RCC 7860 (cell line): ENCODE measurements around the gene EEF1AKMT1.

Source experiments
- DNase-seq: peaks from one replicate; pipeline ENCODE4 v3.0.0-alpha.2; 2015; ENCODE audit warnings: low spot score
- FAIRE-seq: peaks from 2 replicates; lab custom pipeline; 2012; peaks lifted over from hg19 to GRCh38; lab: Jason Lieb, UNC

Gene EEF1AKMT1

GRCh38 chr13:20773194-20774080 is at the start of gene EEF1AKMT1:
EEF1AKMT1 (minus strand) TSS chr13:20773961; CDS start chr13:20757598, 16,363 bp downstream.
- DNase-seq (peak; percentile 81), FAIRE-seq (no peak)

- DNase-seq (no peak), FAIRE-seq (no peak)
These were observed 49.3 kb upstream of the EEF1AKMT1 start for GRCh38 chr13:20823071-20823470.

GRCh38 chr13:20822406-20822805 is 48.6 kb upstream of the EEF1AKMT1 start:
- no peak for FAIRE-seq

GRCh38 chr13:20819715-20820114 is 46.0 kb upstream of the EEF1AKMT1 start:
- FAIRE-seq, result no peak

More at GRCh38 chr13:20822406-20822805, 48.6 kb upstream of the EEF1AKMT1 start:
- no peak for DNase-seq

DNA sequence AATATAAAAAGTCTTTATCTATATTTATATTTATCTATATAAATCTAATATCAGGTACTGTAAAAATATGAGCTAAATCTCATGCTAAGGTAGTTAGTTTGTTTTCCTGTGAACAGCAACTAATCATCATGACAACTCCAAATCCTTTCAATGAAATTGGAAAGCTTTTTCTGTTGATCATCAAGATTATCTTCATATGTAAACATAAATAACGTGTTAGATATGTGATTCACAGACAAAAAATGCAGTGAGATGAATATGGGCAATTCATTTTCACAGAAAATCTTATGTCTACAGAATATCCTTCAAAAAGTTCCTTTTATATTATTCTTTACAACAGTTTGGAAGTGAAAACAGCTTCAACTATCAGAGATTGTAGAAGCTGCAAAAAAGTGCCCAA is 41.7 kb upstream of the EEF1AKMT1 start:
- DNase-seq (no peak), FAIRE-seq (no peak)

More at GRCh38 chr13:20819715-20820114, 46.0 kb upstream of the EEF1AKMT1 start:
- DNase-seq, result no peak

DNA sequence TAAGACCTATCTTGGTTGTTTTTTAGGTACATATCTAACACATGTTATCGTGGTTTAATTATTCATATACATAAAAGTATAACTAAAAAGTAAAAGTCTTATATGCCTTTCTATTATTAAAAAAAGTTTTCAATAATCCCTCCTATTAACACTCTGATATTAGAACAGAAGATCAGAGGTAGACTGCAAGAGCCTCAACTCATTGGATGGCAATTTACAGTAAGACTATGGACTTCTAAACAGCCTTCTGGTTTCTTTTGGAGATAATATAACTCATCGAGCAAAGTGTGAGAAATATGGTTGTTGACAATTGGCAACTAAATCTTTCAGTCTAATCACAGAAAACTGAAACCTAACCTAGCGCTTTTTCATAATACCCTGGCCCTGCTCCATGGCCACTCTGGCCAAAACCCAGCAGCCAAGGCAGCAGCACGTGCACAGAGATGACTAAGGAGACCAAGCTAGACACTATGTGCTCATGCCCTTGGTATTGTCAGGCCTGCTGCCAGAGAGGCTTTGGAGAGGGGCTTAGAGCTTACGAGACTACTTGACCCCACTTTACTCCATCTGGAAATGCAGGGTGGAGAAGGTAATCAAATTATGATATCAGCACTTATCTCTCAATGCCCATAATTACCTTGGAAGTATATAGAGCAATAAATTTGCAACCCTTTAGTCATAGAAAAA is 40.6 kb upstream of the EEF1AKMT1 start:
- FAIRE-seq (peak; percentile 77), DNase-seq (peak; percentile 69)

- DNase-seq, result no peak
- FAIRE-seq, result no peak
These were observed 39.1 kb upstream of the EEF1AKMT1 start for GRCh38 chr13:20812890-20813289.

DNA sequence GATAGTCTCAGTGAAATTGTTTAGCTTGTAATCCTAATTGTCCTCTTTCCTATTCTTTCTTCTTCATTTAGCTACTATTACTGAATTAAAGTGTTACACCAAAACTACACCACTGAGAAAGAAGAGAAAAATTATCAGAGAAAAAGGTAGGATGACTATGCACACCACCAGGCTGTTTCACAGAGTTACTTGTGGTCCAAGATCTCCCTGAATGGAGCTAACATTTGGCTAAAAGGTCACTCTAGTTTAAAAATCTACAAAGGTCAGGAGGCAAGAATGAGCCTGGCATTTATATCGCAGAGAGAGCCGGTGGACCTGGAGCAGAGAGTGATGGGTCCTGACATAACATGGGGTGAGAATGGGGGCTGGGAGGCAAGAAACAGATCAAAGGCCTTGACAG is 37.0 kb upstream of the EEF1AKMT1 start:
- FAIRE-seq (no peak), DNase-seq (no peak)

GRCh38 chr13:20808874-20809273 is 35.1 kb upstream of the EEF1AKMT1 start:
- FAIRE-seq, result no peak
- DNase-seq, result no peak

- FAIRE-seq (no peak), DNase-seq (no peak)
These were observed 29.6 kb upstream of the EEF1AKMT1 start for GRCh38 chr13:20803180-20803965.

DNA sequence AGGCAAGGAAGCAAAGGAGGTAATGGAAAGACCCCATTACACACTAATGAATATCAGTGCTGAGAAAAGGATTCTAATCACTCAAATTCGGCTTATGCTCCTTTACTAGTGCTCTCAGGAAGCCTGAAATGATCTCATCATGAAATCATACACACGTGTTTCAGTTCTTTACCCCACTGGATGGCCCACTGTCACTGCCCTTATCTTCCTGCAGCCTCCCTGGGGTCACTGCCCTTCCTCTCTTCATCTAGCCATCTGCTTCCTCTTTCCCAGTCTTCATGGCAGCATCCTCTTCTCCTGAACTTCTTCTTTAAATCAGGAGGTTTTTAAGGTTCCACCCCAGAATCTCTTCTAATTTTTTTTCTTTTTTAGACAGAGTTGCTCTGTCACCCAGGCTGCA is 27.9 kb upstream of the EEF1AKMT1 start:
- DNase-seq, result no peak
- no peak for FAIRE-seq

- DNase-seq, result no peak
- no peak for FAIRE-seq
These were observed 26.1 kb upstream of the EEF1AKMT1 start for GRCh38 chr13:20799726-20800416.

GRCh38 chr13:20798027-20798426 is 24.3 kb upstream of the EEF1AKMT1 start:
- no peak for FAIRE-seq
- DNase-seq, result no peak

- FAIRE-seq (no peak), DNase-seq (no peak)
These were observed 23.2 kb upstream of the EEF1AKMT1 start for GRCh38 chr13:20796791-20797508.

DNA sequence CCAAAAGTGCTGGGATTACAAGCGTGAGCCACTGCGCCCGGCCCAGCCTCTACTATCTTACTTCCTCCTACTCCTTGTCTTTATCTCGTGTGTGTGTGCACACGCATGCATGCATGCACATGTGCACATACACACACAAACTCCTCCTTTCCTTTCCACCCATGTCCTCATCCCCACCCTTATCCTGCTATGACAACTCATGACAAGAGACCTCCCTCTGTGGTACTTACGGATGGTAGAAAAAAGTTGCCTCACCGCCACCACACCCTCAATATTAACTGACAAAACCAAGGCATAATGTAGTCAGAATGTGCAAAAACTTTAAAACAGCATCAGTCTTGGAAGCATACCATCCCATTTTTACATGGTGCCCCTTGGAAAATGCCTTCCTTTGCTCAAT is 15.9 kb upstream of the EEF1AKMT1 start:
- no peak for FAIRE-seq

DNA sequence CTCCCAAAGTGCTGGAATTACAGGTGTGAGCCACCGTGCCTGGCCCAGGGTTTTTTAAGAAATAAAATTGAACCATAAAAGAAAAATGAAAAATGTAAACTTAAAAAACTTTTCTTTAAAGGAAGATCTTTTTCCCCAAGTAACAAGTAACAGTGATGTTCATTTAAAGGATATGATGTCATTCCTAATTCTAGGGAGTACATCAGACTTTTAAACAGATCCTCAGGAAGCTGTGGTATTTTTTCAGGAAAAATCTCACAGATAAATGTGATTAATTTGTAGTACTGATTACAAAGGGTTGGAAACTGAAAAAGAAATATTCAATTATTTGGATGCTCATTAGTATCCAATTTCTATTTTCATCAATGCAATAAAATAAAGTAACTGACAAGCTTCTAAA is 14.6 kb upstream of the EEF1AKMT1 start:
- FAIRE-seq, result no peak

More for the DNA sequence above, 15.9 kb upstream of the EEF1AKMT1 start:
- DNase-seq, result no peak

GRCh38 chr13:20787180-20787579 is 13.4 kb upstream of the EEF1AKMT1 start:
- DNase-seq (no peak), FAIRE-seq (no peak)

More for the DNA sequence above, 14.6 kb upstream of the EEF1AKMT1 start:
- no peak for DNase-seq

DNA sequence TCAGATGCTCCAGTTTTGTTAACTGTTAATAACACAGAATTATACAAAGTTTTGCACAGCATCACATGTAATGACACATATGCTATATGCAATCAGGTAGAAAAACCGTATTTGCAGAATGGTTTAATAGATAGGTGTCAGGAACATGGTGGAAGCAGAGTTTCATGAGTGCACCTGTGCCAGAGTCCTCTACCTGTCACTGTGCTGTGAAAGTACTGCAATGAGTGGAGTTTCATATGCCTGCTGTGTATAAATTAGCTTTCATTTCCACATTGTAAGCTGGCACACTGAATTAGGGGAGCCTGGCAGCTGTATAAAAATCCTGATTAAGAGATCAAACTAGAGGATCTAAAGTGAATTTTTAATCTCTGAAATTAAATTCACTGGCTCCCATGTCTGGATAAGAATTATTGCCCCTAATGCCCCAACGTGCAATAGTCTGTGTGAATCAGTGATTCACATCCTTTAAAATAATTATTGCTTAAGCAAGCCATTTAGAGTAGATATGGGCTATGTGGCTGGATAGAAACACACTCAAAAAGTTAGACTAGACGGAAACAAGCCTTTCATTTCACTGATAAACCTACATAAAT is 8.5 kb upstream of the EEF1AKMT1 start:
- DNase-seq, result no peak
- no peak for FAIRE-seq

- DNase-seq, result no peak
- FAIRE-seq, result no peak
These were observed 6.6 kb upstream of the EEF1AKMT1 start for GRCh38 chr13:20780317-20780716.
